HepG2 (cell line): ENCODE data around the gene SFXN2. TPM values are rescaled to one million over a fixed set of nuclear protein-coding genes. Genes with fewer than 3 reads are reported as not detected.

Source experiments
- ATRX ChIP-seq: sonication (generic); formaldehyde crosslinking; IDR thresholded peaks from 2 replicates; pipeline ENCODE4 v1.4.0; 2020; ENCODE audit warnings: missing genetic modification reagents, borderline replicate concordance
- FOXA3 ChIP-seq: IDR thresholded peaks from 2 replicates; pipeline ENCODE4 v1.6.1; 2016; ENCODE audit warnings: missing genetic modification reagents, missing compliant biosample characterization
- FOXM1 ChIP-seq: sonication (generic); formaldehyde crosslinking; IDR thresholded peaks from 2 replicates; pipeline ENCODE4 v1.5.0; 2020; ENCODE audit warnings: missing genetic modification reagents
- FUBP1 ChIP-seq: sonication (generic); formaldehyde crosslinking; IDR thresholded peaks from 2 replicates; pipeline ENCODE4 v1.5.1; 2020; ENCODE audit warnings: missing genetic modification reagents, mild to moderate bottlenecking, borderline replicate concordance
- NAIF1 ChIP-seq: sonication (generic); formaldehyde crosslinking; IDR thresholded peaks from 2 replicates; pipeline ENCODE4 v1.5.0; 2020; ENCODE audit warnings: mild to moderate bottlenecking, missing genetic modification reagents, borderline replicate concordance
- PLRG1 ChIP-seq: fragments of 450-650 bp; conservative IDR thresholded peaks from 2 replicates; pipeline ENCODE4 v1.6.1; 2016
- SIN3B ChIP-seq: fragments of 150-350 bp; IDR thresholded peaks from 2 replicates; pipeline ENCODE4 v1.6.1; 2014; ENCODE audit warnings: low read length
- SOX6 ChIP-seq, 2 experiments: fragments of 450-650 bp in 1 of 2; sonication (generic) in 1 of 2; formaldehyde crosslinking in 1 of 2; IDR thresholded peaks; 2 replicates each; pipeline versions ENCODE4 v1.4.0 to v1.6.1; 2017 to 2020; ENCODE audit warnings: antibody characterized with exemption in 1 of 2, mild to moderate bottlenecking in 1 of 2, missing genetic modification reagents in 1 of 2
- ZFP62 ChIP-seq: sonication (generic); formaldehyde crosslinking; IDR thresholded peaks from 2 replicates; pipeline ENCODE4 v1.4.0; 2020; ENCODE audit warnings: missing genetic modification reagents
- ZFP90 ChIP-seq: sonication (generic); formaldehyde crosslinking; IDR thresholded peaks from 2 replicates; pipeline ENCODE4 v1.8.0; 2022; ENCODE audit warnings: missing genetic modification reagents, mild to moderate bottlenecking, inconsistent platforms, borderline replicate concordance
- ZNF589 ChIP-seq: sonication (generic); formaldehyde crosslinking; conservative IDR thresholded peaks from 2 replicates; pipeline ENCODE4 v1.8.0; 2022; ENCODE audit warnings: mild to moderate bottlenecking, moderate library complexity, missing genetic modification reagents
- ZNF629 ChIP-seq: sonication (generic); formaldehyde crosslinking; conservative IDR thresholded peaks from 2 replicates; pipeline ENCODE4 v1.5.0; 2020; ENCODE audit warnings: missing genetic modification reagents
- polyA plus RNA-seq, 8 experiments: library from polyadenylated mRNA; depleted of rRNA in 3 of 8; stranded (reverse) in 7 of 8; unstranded in 1 of 8; fragments of >200 nt; fragmentation: Illumina TruSeq in 4 of 8; extraction: Trizol in 4 of 8; gene quantifications; 2 replicates each; pipeline versions ENCODE4 v1.2.1 to v1.2.3, GENCODE V29; 2011 to 2016; ENCODE audit warnings: low read depth in 4 of 8, missing spikeins in 1 of 8, mixed read lengths in 1 of 8; ENCODE audit not compliant: insufficient read depth in 1 of 8
- total RNA-seq, 5 experiments: library from RNA; depleted of rRNA; stranded (reverse); fragments of >200 nt; fragmentation: Illumina TruSeq; extraction: Trizol; gene quantifications; 2 replicates each; pipeline ENCODE4 v1.2.3, GENCODE V29; 2016; ENCODE audit warnings: low read depth in 1 of 5

Gene SFXN2
- total and polyA plus RNA-seq, 2 of the 13 experiments (the other 11 are each of a cell fraction or from before 2014, with no cell fraction given), result 12.8 to 21.1 TPM

GRCh38 chr10:102743078-102743587, 28.7 kb downstream of the SFXN2 start (continued):
- TF ChIP-seq ZNF589 (CRISPR knock-in tag) (no peak), SOX6 (IDR thresholded peaks at IDR 0.05) (no peak), SOX6 (CRISPR knock-in tag; IDR thresholded peaks at IDR 0.05) (no peak), ATRX (CRISPR knock-in tag) (no peak), SIN3B (no peak), FOXM1 (no peak), NAIF1 (CRISPR knock-in tag) (no peak), FUBP1 (CRISPR knock-in tag) (0 out of 2 replicates have a peak, but pooled peaks have one; percentile 25), ZNF629 (CRISPR knock-in tag) (no peak), FOXA3 (CRISPR knock-in tag) (no peak), PLRG1 (no peak), ZFP90 (0 out of 2 replicates have a peak, but pooled peaks have one; percentile 3), ZFP62 (CRISPR knock-in tag) (no peak)
